K562 (cell line): ENCODE results near the gene TSR3. TPM values are rescaled to one million over a fixed set of nuclear protein-coding genes. Genes with fewer than 3 reads are reported as not detected.

Experiments
- ATAC-seq: fragments of 200-7000 bp; cut with Tn5 transposase; 3 replicates; pipeline ENCODE4 v1.9.1; 2020; ENCODE audit warnings: moderate library complexity
- BruUV-seq: library from RNA; stranded (reverse); fragments of 400-500 nt; replicated peaks from 2 replicates; lab custom pipeline; 2021; lab: Mats Ljungman, UMichigan
- CTCF ChIA-PET: fragments of 300-600 bp; formaldehyde crosslinking; extraction: SDS; loops from one replicate; lab custom pipeline; 2021; ENCODE audit warnings: low intra/inter-chr PET ratio; lab: Yijun Ruan, JAX
- POLR2A ChIA-PET: fragments of 300-600, 350-650 bp; sonication (Branson Sonifier 250); formaldehyde crosslinking; extraction: SDS; loops from one replicate; lab custom pipeline; 2021; ENCODE audit warnings: antibody characterized with exemption, inconsistent platforms; lab: Yijun Ruan, JAX
- DNase-seq, 4 experiments: peaks; one replicate each; pipeline versions ENCODE4 v3.0.0 to v3.0.0-alpha.2; 2011 to 2018; ENCODE audit warnings: low spot score in 3 of 4, mixed read lengths in 3 of 4; ENCODE audit errors: extremely low read depth in 1 of 4
- FAIRE-seq: peaks from 2 replicates; lab custom pipeline; 2011; peaks lifted over from hg19 to GRCh38; lab: Jason Lieb, UNC
- H2AFZ ChIP-seq: 2 replicates; pipeline ENCODE4 v1.6.0; 2011; ENCODE audit warnings: low read depth, low read length, control low read depth, inconsistent platforms
- H3K27ac ChIP-seq: fragments of 200-600 bp; 3 replicates; pipeline ENCODE4 v1.8.0; 2011; ENCODE audit warnings: low read depth, mild to moderate bottlenecking, control low read depth, inconsistent platforms, low read length, moderate library complexity, mixed read lengths; ENCODE audit errors: extremely low read depth
- H3K27me3 ChIP-seq, 2 experiments: fragments of 300-600 bp in 1 of 2; 2 replicates in 1 of 2; 3 replicates in 1 of 2; pipeline versions ENCODE4 v1.6.0 to v1.8.0; 2011; ENCODE audit warnings: inconsistent platforms in 2 of 2, low read length in 2 of 2, mild to moderate bottlenecking in 1 of 2, mixed read lengths in 1 of 2, moderate library complexity in 1 of 2; ENCODE audit not compliant: control insufficient read depth in 2 of 2, insufficient read depth in 2 of 2
- H3K36me3 ChIP-seq: fragments of 300-600 bp; 3 replicates; pipeline ENCODE4 v1.8.0; 2011; ENCODE audit warnings: mild to moderate bottlenecking, low read length, inconsistent platforms; ENCODE audit not compliant: control insufficient read depth, insufficient read depth
- H3K4me1 ChIP-seq, 2 experiments: fragments of 200-600 bp in 1 of 2; replicated peaks in 1 of 2; 2 replicates in 1 of 2; 3 replicates in 1 of 2; pipeline versions ENCODE4 v1.5.1 to v1.8.0; 2011; ENCODE audit warnings: inconsistent platforms in 2 of 2, low read length in 2 of 2, mild to moderate bottlenecking in 1 of 2, mixed read lengths in 1 of 2, moderate library complexity in 1 of 2; ENCODE audit not compliant: control insufficient read depth in 2 of 2, insufficient read depth in 2 of 2
- H3K4me2 ChIP-seq: 2 replicates; pipeline ENCODE4 v1.6.1; 2011; ENCODE audit warnings: low read length, control low read depth, inconsistent platforms, mixed read lengths; ENCODE audit not compliant: insufficient read depth
- H3K4me3 ChIP-seq: fragments of 200-600 bp; sonication (generic), shearing (Covaris generic); 2 replicates; pipeline ENCODE4 v1.5.1; 2016; ENCODE audit warnings: control low read depth, inconsistent platforms
- H3K79me2 ChIP-seq: fragments of 200-600 bp; 3 replicates; pipeline ENCODE4 v1.8.0; 2011; ENCODE audit warnings: low read length, inconsistent platforms; ENCODE audit not compliant: control insufficient read depth, insufficient read depth
- H3K9ac ChIP-seq, 2 experiments: 2 replicates each; pipeline versions ENCODE4 v1.6.0 to v1.6.1; 2011; ENCODE audit warnings: low read depth in 2 of 2, low read length in 2 of 2, control low read depth in 1 of 2, inconsistent platforms in 1 of 2, mild to moderate bottlenecking in 1 of 2, mixed read lengths in 1 of 2; ENCODE audit not compliant: insufficient read depth in 1 of 2
- H3K9me1 ChIP-seq: one replicate; pipeline ENCODE4 v1.6.0; 2011; ENCODE audit warnings: inconsistent platforms, mild to moderate bottlenecking, low read length, moderate library complexity; ENCODE audit not compliant: control insufficient read depth, insufficient read depth
- H3K9me3 ChIP-seq: replicated peaks from 2 replicates; pipeline ENCODE4 v1.5.1; 2011; ENCODE audit warnings: low read depth, low read length, inconsistent platforms; ENCODE audit not compliant: control insufficient read depth, insufficient read depth
- H4K20me1 ChIP-seq: replicated peaks from 2 replicates; pipeline ENCODE4 v1.6.1; 2011; ENCODE audit warnings: low read length, inconsistent platforms, mixed read lengths; ENCODE audit not compliant: control insufficient read depth, insufficient read depth
- GATAD2B ChIP-seq: fragments of 450-650 bp; IDR thresholded peaks from 2 replicates; pipeline ENCODE4 v1.6.1; 2017; ENCODE audit warnings: mild to moderate bottlenecking, borderline replicate concordance
- HDAC2 ChIP-seq: fragments of 450-650 bp; IDR thresholded peaks from 2 replicates; pipeline ENCODE4 v1.6.1; 2016; ENCODE audit warnings: mild to moderate bottlenecking
- SMARCA5 ChIP-seq: fragments of 450-650 bp; IDR thresholded peaks from 2 replicates; pipeline ENCODE4 v1.6.1; 2016
- THRB ChIP-seq: fragments of 450-650 bp; formaldehyde crosslinking; conservative IDR thresholded peaks from 2 replicates; pipeline ENCODE4 v1.4.0; 2022; ENCODE audit warnings: mild to moderate bottlenecking, missing genetic modification characterization
- ZBTB40 ChIP-seq, 2 experiments: fragments of 450-650 bp in 1 of 2; sonication (generic) in 1 of 2; formaldehyde crosslinking in 1 of 2; IDR thresholded peaks; 2 replicates each; pipeline versions ENCODE4 v1.7.1 to v1.9.0; 2016 to 2022; ENCODE audit warnings: inconsistent platforms in 1 of 2, mild to moderate bottlenecking in 1 of 2, missing genetic modification reagents in 1 of 2
- ZNF740 ChIP-seq, 3 experiments: fragments of 200-800 bp in 1 of 3; sonication (Bioruptor generic) in 1 of 3; sonication (generic) in 1 of 3; formaldehyde crosslinking in 1 of 3; IDR thresholded peaks; 2 replicates each; pipeline versions ENCODE4 v1.6.1 to v1.8.0; 2016 to 2022; ENCODE audit warnings: mild to moderate bottlenecking in 2 of 3, missing compliant biosample characterization in 2 of 3, missing genetic modification characterization in 2 of 3, missing genetic modification reagents in 1 of 3
- whole genome bisulfite sequencing: fragments of 100-300 bp; shearing (Covaris generic); methylation state at CpG from one replicate; pipeline ENCODE4 v1.1.6; 2016; ENCODE audit warnings: low coverage, mixed read lengths; ENCODE audit not compliant: insufficient coverage; ENCODE audit errors: missing lambda C conversion rate; 5-methylcytosine and 5-hydroxymethylcytosine counted together
- in situ Hi-C: fragments of 300-500 bp; cut with MboI; formaldehyde crosslinking; loops from 4 replicates; pipeline ENCODE4 v1.15.0; 2018; ENCODE audit warnings: inconsistent platforms, mixed read lengths
- intact Hi-C: fragments of 100-400 bp; cut with micrococcal nuclease; formaldehyde crosslinking; loops from 2 replicates; pipeline ENCODE4 v1.14.2; 2022
- polyA plus RNA-seq, 8 experiments: library from polyadenylated mRNA; depleted of rRNA in 4 of 8; stranded (reverse) in 5 of 8; unstranded in 3 of 8; fragments of >200 nt; fragmentation: Nextera tagmentation in 2 of 8; fragmentation: Illumina TruSeq in 1 of 8; extraction: Ambion mirVana in 2 of 8; extraction: Trizol in 1 of 8; gene quantifications; 2 replicates each; pipeline versions ENCODE4 v1.2.1 to v1.2.3, GENCODE V29; 2011 to 2014; ENCODE audit warnings: inconsistent platforms in 1 of 8, missing spikeins in 1 of 8
- total RNA-seq, 7 experiments: library from RNA; depleted of rRNA in 6 of 7; stranded (reverse); fragments of >200 nt in 6 of 7; fragmentation: Illumina TruSeq in 2 of 7; extraction: Trizol in 2 of 7; gene quantifications; 2 replicates each; pipeline versions ENCODE4 v1.2.1 to v1.2.3, GENCODE V29; 2011 to 2021; ENCODE audit warnings: low replicate concordance in 1 of 7

Gene TSR3
- total and polyA plus RNA-seq, 9 of the 15 experiments (the other 6 are each of a cell fraction or from before 2014, with no cell fraction given), result 1.5 to 74.8 (median 16.5) TPM

- POLR2A ChIA-PET, result interaction anchor here (0.6 to 1.4 kb wide), 6 partner anchors 10 to 1702 kb away, joined by 3 to 4 read pairs (median 4); no protein-coding TSS in a partner anchor
- FAIRE-seq, result no peak
- peaks cover 19% of the 10 kb centered on the region for H3K9me1 ChIP-seq
- peak overlapping the region; percentile 70; the same call in 1 of the 2 replicates for H3K4me2 ChIP-seq
- peaks cover 29% of the 10 kb centered on the region for H3K36me3 ChIP-seq
- DNase-seq, result peak in 2 of 4 experiments; percentile 93
- peak; percentile 78 for ATAC-seq
- intact Hi-C loops (loop anchor here (2.0 kb wide), 1 partner anchor 22 kb away; no protein-coding TSS in a partner anchor), in situ Hi-C loops (no loop called here)
- H3K27ac ChIP-seq, result peak overlapping the region; percentile 100
- no peaks in the 10 kb centered on the region for H3K27me3 ChIP-seq
- H4K20me1 ChIP-seq, result peaks cover 33% of the 10 kb centered on the region
- BruUV-seq, result no TSS peak
- WGBS, result 13% methylated on average over 7 of the region's 43 CpGs
- CTCF ChIA-PET, result interaction anchor here (0.6 kb wide), 1 partner anchor 31 kb away, joined by 4 read pairs; no protein-coding TSS in a partner anchor
- no peaks in the 10 kb centered on the region for H3K9me3 ChIP-seq
- peak overlapping the region; percentile 91 for H3K4me3 ChIP-seq
- H2AFZ ChIP-seq, result peak overlapping the region; percentile 77
- peaks cover 15 to 64% of the 10 kb centered on the region in 2 experiments for H3K4me1 ChIP-seq
- H3K9ac ChIP-seq, result peak overlapping the region; percentile 86 to 100
- H3K79me2 ChIP-seq, result peaks cover 39% of the 10 kb centered on the region
- TF ChIP-seq THRB (CRISPR knock-in tag), result peak; percentile 78; the same call in 1 of the 2 replicates
- peak; percentile 91; the same call in 1 of the 2 replicates for TF ChIP-seq GATAD2B
- TF ChIP-seq SMARCA5, result peak; percentile 72
- no peak for TF ChIP-seq ZBTB40 (IDR thresholded peaks at IDR 0.05)
- no peak for TF ChIP-seq ZBTB40 (CRISPR knock-in tag; IDR thresholded peaks at IDR 0.05)
- TF ChIP-seq ZNF740 (CRISPR knock-in tag; IDR thresholded peaks at IDR 0.05), result no peak; the same call in 1 of the 2 replicates
- TF ChIP-seq ZNF740 (tag; IDR thresholded peaks at IDR 0.05), result peak in 1 of 2 experiments; percentile 57; a peak in 2 of 4 replicates
- 0 out of 2 replicates have a peak, but pooled peaks have one; percentile 45 for TF ChIP-seq HDAC2
Measured at GRCh38 chr16:1308036-1308976, 43.4 kb downstream of the TSR3 start.
